IPS-18c (cell line): ENCODE results near the gene C4A.
A peak's percentile ranks its signal among the peaks of the same experiment; 100 is the strongest.

Experiments
- H3K4me3 ChIP-seq: 2 replicates; pipeline ENCODE4 v1.7.0; 2013; ENCODE audit warnings: low read depth, mild to moderate bottlenecking, low read length, moderate library complexity; ENCODE audit not compliant: insufficient read depth
- H3K9me3 ChIP-seq: one replicate; pipeline ENCODE4 v1.6.1; 2013; ENCODE audit warnings: mild to moderate bottlenecking, low read length, moderate library complexity; ENCODE audit not compliant: control insufficient read depth, insufficient read depth

The C4A gene

GRCh38 chr6:31954511-31954910 lies 27.3 kb upstream of the C4A start:
- no peaks in the 10 kb centered on the region for H3K9me3 ChIP-seq
- no peak overlapping the region for H3K4me3 ChIP-seq

GRCh38 chr6:31956796-31957195 lies 25.1 kb upstream of the C4A start:
- no peaks in the 10 kb centered on the region for H3K9me3 ChIP-seq

GRCh38 chr6:31958412-31958740 lies 23.5 kb upstream of the C4A start:
- peak overlapping the region; percentile 86 for H3K4me3 ChIP-seq
- no peaks in the 10 kb centered on the region for H3K9me3 ChIP-seq

More at GRCh38 chr6:31956796-31957195, 25.1 kb upstream of the C4A start:
- H3K4me3 ChIP-seq = no peak overlapping the region

GRCh38 chr6:31958741-31959739 lies 22.8 kb upstream of the C4A start, which contains the start of the genes NELFE and SKIC2:
TSS of gene NELFE (minus strand) at chr6:31958971. CDS start at chr6:31958446, 525 bp downstream.
TSS of gene SKIC2 (plus strand) at chr6:31959175. CDS start at chr6:31959193, 18 bp downstream.
- no peaks in the 10 kb centered on the region for H3K9me3 ChIP-seq
- peak within 1 kb of the TSS; percentile 86 for H3K4me3 ChIP-seq

GRCh38 chr6:31961616-31962015 lies 20.2 kb upstream of the C4A start:
- no peaks in the 10 kb centered on the region for H3K9me3 ChIP-seq
- H3K4me3 ChIP-seq = no peak overlapping the region

GRCh38 chr6:31963921-31964320 lies 17.9 kb upstream of the C4A start:
- H3K9me3 ChIP-seq = no peaks in the 10 kb centered on the region
- no peak overlapping the region for H3K4me3 ChIP-seq

GRCh38 chr6:31965700-31966099 lies 16.2 kb upstream of the C4A start:
- Histone ChIP-seq H3K4me3 (no peak overlapping the region), H3K9me3 (no peaks in the 10 kb centered on the region)

- H3K9me3 ChIP-seq = no peaks in the 10 kb centered on the region
- no peak overlapping the region for H3K4me3 ChIP-seq
These were observed 15.4 kb upstream of the C4A start for GRCh38 chr6:31966506-31966905.

GRCh38 chr6:31966997-31967925 lies 14.6 kb upstream of the C4A start:
- Histone ChIP-seq H3K4me3 (no peak overlapping the region), H3K9me3 (no peaks in the 10 kb centered on the region)

GRCh38 chr6:31967926-31968320 lies 13.9 kb upstream of the C4A start:
- Histone ChIP-seq H3K4me3 (no peak overlapping the region), H3K9me3 (no peaks in the 10 kb centered on the region)

- Histone ChIP-seq H3K9me3 (no peaks in the 10 kb centered on the region), H3K4me3 (no peak overlapping the region)
These were observed 13.5 kb upstream of the C4A start for GRCh38 chr6:31968326-31968725.

GRCh38 chr6:31968791-31969711 lies 12.8 kb upstream of the C4A start:
- no peak overlapping the region for H3K4me3 ChIP-seq
- no peaks in the 10 kb centered on the region for H3K9me3 ChIP-seq

GRCh38 chr6:31969712-31970603 lies 11.9 kb upstream of the C4A start:
- Histone ChIP-seq H3K9me3 (no peaks in the 10 kb centered on the region), H3K4me3 (no peak overlapping the region)

- no peaks in the 10 kb centered on the region for H3K9me3 ChIP-seq
- peak overlapping the region; percentile 92; the same call in 1 of the 2 replicates for H3K4me3 ChIP-seq
These were observed 11.1 kb upstream of the C4A start for GRCh38 chr6:31970604-31971271.

- H3K4me3 ChIP-seq = peak overlapping the region; percentile 92
- no peaks in the 10 kb centered on the region for H3K9me3 ChIP-seq
These were observed 10.4 kb upstream of the C4A start for GRCh38 chr6:31971279-31971992.
